H54 (cell line): Measurements from ENCODE around the gene UBE2E2.
"Not testable (repeated sequence)": the region's sequence is repeated elsewhere in the genome, so short reads cannot be mapped to it uniquely, and the experiment has no call there.

Experiments used
- DNase-seq: peaks from one replicate; pipeline ENCODE4 v3.0.0; 2011; ENCODE audit warnings: low spot score, mixed read lengths; ENCODE audit not compliant: insufficient read length
- FAIRE-seq: peaks from 3 replicates; lab custom pipeline; 2011; peaks lifted over from hg19 to GRCh38; lab: Jason Lieb, UNC
- POLR2A ChIP-seq: IDR thresholded peaks from 2 replicates; pipeline ENCODE4 v1.6.1; 2011; ENCODE audit warnings: low read depth, mild to moderate bottlenecking, low read length

UBE2E2 gene

DNA sequence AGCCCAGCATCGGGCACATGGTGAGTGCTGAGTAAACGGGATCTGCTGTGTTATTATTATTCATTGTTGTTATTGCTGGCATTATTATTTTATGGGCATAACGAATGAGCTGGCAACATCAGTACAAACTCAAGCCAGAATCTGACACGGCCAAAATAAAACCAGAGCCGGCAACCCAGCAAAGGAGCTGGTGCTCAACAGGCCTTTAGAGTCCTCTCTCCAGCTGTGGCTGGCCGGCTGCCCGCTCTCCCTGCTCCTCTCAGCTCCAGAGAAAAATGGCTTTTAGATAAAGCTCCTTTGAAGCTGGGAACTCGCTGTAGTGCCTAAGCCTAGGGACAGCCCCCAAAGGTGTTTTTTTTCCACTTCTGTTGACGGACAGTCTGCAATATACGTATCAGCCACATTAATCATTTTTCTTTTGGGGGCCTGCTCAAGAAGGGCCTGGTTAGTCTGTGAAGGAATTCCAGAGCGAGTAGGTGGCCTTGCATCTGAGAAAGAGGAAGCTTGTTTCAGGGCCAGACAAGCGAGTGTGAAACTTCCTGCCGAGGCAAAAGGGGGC lies 408.7 kb downstream of the UBE2E2 start:
- no peak for TF ChIP-seq POLR2A
- peak; percentile 41 for DNase-seq
- FAIRE-seq: peak; percentile 86

DNA sequence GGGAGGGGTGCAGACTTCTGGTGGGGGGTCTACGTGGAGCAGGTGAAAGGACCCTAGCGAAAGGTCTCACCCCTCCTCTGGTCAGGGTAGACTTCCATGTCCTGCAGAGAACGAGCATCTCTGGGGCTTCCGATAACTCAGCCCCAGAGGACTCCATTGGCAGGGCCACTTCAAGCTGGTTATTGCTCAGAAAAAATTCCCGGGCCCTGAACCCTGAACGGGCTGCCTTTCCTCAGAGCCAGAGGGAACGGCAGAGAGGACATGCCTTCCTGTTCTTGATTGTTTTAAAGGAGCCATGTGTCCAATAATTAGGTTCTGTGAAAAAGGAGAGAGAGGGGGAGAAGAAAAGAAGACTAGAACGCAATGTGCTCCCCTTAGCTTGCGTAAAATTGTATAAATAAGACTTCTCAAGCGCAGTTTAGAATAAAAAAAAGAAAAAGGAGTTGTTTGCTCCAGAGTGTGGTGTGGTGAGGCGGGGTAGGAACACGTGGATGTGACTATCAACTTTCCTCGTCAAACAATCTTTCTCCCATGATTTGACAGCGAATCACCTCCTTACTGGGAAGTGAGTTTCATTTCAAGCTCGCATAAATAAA lies 409.3 kb downstream of the UBE2E2 start:
- FAIRE-seq: no peak
- peak; percentile 31 for DNase-seq
- no peak for TF ChIP-seq POLR2A

- no peak for TF ChIP-seq POLR2A
- DNase-seq: no peak
- no peak for FAIRE-seq
These were observed 411.9 kb downstream of the UBE2E2 start for GRCh38 chr3:23615068-23615467.

DNA sequence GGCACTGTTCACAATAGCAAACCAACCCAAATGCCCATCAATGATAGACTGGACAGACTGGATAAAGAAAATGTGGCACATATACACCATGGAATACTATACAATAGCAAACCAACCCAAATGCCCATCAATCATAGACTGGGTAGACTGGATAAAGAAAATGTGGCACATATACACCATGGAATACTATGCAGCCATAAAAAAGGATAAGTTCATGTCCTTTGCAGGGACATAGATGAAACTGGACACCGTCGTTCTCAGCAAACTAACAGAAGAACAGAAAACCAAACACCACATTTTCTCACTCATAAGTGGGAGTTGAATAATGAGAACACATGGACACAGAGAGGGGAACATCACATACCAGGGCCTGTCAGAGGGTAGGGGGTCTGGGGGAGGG lies 415.3 kb downstream of the UBE2E2 start:
- not testable (repeated sequence) for FAIRE-seq

DNA sequence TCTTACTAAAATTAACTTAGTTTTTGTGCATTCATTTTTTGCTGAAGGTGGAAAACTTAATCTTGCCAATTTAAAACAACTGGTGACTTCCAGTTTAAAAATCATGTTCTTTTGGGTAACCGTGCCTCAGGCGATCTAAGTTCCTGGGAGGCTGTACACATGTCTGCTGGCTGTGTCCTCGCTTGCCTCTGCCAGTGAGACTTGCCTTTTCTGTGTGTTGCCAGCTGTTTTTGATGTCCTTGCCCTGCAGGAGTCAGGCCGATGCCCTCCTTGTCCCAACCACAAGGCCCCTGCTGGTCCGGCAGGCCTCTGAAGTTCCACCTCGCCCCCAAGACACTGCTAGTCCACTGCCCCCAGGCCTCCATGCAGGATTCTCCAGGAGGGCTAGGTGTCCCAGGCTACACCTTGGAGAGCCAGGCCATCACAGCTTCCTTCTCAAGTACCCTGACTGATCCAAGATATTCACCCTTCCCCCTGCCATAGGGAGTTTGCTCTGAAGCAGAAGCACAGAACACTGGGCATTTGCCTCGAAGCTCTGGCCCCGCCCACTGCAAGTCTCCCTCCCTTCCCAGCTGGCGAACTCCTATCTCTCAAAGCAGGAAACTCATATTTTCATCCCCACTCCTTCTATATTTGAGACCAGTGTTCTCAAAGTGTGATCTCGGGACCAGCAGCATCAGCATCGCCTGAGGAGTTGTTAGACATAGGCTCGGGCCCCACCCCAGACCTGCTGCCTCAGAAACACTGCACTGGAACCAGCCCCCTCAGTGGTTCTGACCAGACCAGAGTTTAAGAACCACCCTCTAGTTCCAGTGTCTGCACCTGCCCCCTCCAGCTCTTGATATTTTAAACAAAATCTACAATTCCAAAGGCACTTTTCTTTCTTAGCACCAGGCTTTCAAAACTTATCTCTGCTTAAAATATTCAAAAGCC lies 416.8 kb downstream of the UBE2E2 start:
- DNase-seq (no peak), FAIRE-seq (no peak)

More for the DNA sequence above, 415.3 kb downstream of the UBE2E2 start:
- DNase-seq: not testable (repeated sequence)

DNA sequence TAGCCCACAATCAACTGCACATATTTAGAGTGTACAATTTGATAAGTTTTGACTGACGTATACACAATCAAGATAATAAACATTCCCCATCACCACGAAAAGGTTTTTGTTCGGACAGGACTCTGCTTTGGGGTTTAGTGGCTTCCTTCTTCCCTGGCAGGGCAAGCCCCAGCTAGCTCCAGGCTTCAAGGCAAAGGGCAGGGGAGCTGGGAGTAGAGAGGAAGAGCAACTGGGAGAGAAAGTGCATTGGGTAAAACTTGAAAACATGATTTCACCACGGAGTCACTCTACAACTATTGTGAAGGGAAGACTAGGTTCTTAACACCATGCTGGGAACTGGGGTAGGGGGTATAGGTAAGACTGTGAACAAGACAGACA lies 417.5 kb downstream of the UBE2E2 start:
- no peak for DNase-seq
- no peak for TF ChIP-seq POLR2A
- no peak for FAIRE-seq

More for the DNA sequence above, 416.8 kb downstream of the UBE2E2 start:
- TF ChIP-seq POLR2A: no peak

- no peak for TF ChIP-seq POLR2A
- FAIRE-seq: no peak
- DNase-seq: no peak
These were observed 420.7 kb downstream of the UBE2E2 start for GRCh38 chr3:23623844-23624243.

GRCh38 chr3:23624305-23624704 lies 421.2 kb downstream of the UBE2E2 start:
- no peak for DNase-seq
- no peak for FAIRE-seq
- TF ChIP-seq POLR2A: no peak

DNA sequence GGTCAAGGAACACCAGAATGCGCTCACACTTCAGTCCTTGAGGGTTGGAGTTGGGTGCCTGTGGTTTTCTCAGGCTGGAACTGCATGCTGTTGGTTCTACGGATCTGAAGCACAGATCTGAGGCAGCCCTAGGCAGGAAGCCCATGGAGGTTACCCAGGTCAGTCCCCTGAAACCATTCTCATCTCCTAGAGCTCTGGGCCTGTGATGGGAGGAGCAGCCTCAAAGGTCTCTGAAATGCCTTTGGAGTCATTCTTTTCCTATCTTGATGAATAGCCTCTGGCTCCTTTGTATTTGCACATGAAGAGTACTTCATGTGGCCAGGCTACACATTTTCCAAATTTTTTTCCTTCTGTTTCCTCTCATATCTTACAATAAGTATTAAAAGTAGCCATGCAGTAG lies 423.3 kb downstream of the UBE2E2 start:
- DNase-seq: no peak
- FAIRE-seq: no peak
- no peak for TF ChIP-seq POLR2A

GRCh38 chr3:23629181-23629894 lies 426.2 kb downstream of the UBE2E2 start:
- TF ChIP-seq POLR2A: no peak
- DNase-seq (no peak), FAIRE-seq (peak; percentile 41)

- TF ChIP-seq POLR2A: no peak
- DNase-seq: no peak
- no peak for FAIRE-seq
These were observed 430.3 kb downstream of the UBE2E2 start for GRCh38 chr3:23633261-23633960.

DNA sequence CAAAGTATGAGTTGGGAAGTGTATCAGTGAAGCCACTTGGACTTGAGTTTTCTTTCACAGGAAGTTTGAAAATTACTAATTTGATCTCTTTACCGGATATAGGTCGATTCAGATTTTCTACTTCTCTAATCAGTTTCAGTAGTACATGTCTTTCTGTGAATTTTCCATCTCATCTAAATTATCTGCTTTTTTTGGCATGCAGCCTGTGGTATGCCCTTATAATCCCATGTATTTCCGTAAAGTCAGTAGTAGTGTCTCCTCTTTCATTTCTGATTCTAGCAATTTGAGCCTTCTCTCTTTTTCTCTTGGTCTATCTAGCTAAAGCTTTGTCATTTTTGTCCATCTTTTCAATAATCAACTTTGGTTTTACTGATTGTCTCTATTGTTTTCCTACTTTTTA lies 434.2 kb downstream of the UBE2E2 start:
- DNase-seq: no peak
- FAIRE-seq: no peak
- no peak for TF ChIP-seq POLR2A

DNA sequence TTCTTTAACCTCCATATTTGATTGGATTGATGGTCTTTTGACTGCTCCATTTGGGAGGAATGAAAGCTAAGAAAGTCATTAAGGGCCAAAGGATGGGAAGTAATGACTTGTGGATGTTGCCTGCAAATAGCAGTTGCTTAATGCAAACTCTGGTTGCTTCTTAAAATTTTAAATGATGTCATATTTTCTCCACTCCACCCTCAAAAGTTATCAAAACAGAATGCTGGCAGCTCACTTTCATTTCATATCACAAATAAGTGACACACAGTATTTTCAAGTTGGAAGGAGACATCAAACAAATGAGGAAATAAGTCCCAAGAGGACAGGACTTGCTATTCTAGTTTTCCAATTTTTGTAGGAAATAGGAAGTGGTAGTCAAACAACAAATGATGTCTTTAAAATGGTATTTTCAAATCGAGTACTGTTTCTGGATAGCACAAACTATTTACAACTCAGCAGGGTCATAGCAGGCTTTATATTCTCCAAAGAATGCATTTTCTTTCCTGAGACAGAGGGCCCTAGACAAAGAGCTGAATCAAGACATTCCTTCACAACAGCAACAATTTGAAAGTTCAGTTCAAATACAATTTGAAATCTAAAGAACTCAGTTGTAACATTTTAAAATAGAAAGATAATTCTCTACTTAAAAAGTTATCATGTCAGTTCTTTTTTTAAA lies 437.5 kb downstream of the UBE2E2 start:
- TF ChIP-seq POLR2A: no peak
- DNase-seq: no peak
- FAIRE-seq: no peak
